ENCODE measurements around the gene IPO9. TPM values are rescaled to one million over a fixed set of nuclear protein-coding genes. Genes with fewer than 3 reads are reported as not detected.

Gene IPO9
- total RNA-seq, 2 experiments from 2014 or later, result 67.6 to 67.9 TPM

GRCh38 chr1:201918343-201918742, 89.4 kb downstream of the IPO9 start:
- intact Hi-C loops (cut with micrococcal nuclease), result no loop called here
- DNase-seq, result no peak
- Mint-ChIP-seq H3K36me3 (no peaks in the 10 kb centered on the region), H3K27me3 (peaks cover 14% of the 10 kb centered on the region), H3K4me3 (no peak overlapping the region), H3K9me3 (no peaks in the 10 kb centered on the region), H3K4me1 (ENCODE audit: low read depth) (peaks cover 2% of the 10 kb centered on the region), H3K27ac (no peak overlapping the region)
- POLR2A ChIA-PET, result interaction anchor here (0.7 kb wide), 1 partner anchor 34 kb away, joined by 4 read pairs; no protein-coding TSS in a partner anchor
- CTCF ChIA-PET, result no interaction called here

DNA sequence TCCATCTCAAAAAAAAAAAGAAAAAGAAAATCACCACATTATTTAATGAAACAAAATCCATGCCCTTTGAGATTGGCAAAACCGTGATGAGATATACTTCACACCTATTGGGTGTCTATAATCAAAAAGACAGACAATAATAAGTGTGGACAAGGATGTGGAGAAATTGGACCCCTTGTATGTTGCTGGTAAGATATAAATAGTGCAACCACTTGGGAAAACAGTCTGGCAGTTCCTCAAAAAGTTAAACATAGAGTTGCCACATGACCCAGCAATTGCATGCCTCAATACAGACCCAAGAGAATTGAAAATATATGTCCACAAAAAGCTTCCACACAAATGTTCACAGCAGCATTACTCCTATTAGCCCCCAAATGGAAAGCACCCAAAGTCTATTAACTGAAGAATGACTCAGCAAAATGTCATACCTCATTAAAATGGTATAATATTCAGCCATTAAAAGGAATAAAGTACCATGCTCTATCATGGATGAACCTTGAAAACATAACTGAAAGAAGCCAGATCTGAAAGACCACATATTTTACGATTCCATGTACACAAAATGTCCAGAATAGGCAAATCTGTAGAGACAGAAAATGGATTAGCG, 93.1 kb downstream of the IPO9 start:
- ChIA-PET POLR2A (no interaction called here), CTCF (interaction anchor here (1.6 kb wide), 1 partner anchor 26 kb away, joined by 3 read pairs; no protein-coding TSS in a partner anchor)
- Mint-ChIP-seq H3K9me3 (no peaks in the 10 kb centered on the region), H3K4me1 (ENCODE audit: low read depth) (no peaks in the 10 kb centered on the region), H3K4me3 (no peak overlapping the region), H3K27ac (no peak overlapping the region), H3K27me3 (peaks cover 1% of the 10 kb centered on the region), H3K36me3 (no peaks in the 10 kb centered on the region)
- DNase-seq, result no peak
- intact Hi-C loops (cut with micrococcal nuclease), result no loop called here

- Mint-ChIP-seq H3K36me3 (no peaks in the 10 kb centered on the region), H3K4me3 (no peak overlapping the region), H3K9me3 (no peaks in the 10 kb centered on the region), H3K4me1 (ENCODE audit: low read depth) (no peaks in the 10 kb centered on the region), H3K27me3 (peaks cover 1% of the 10 kb centered on the region), H3K27ac (no peak overlapping the region)
- DNase-seq, result no peak
- intact Hi-C loops (cut with micrococcal nuclease), result no loop called here
- ChIA-PET CTCF (interaction anchor here (0.6 kb wide), 1 partner anchor 87 kb away, joined by 5 read pairs; no protein-coding TSS in a partner anchor), POLR2A (no interaction called here)
These were observed 96.3 kb downstream of the IPO9 start for GRCh38 chr1:201925301-201925567.

DNA sequence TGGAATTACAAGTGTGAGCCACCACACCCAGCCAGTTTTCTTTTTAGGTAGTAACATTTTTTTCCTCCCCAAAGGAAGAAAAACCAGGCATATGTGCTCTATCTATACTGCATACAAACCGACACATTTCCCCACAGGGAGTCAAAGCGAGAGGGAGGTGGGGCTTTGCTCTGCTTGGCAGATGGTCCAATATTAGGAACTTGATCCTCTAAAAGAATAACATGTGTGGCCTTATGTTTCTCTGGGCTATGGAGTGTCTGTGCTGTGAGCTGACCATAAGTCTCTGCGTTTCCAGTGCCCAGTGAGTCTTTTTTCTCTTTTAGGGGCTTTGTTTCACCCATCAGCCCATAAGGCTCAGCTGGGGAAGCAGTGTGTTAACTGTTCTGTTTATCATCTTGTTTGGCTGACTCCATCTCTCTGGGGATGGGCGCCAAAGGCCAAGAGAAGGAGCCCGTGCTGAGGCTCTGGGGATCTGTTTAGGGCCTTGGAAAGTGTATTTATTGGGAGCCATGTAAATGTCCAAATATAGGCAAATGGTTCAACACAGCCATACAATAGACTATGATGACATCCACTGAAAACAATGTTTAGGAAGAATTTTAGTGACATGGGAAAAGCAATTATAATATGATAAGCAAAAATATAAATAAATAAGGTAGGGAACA, 97.2 kb downstream of the IPO9 start:
- Mint-ChIP-seq H3K27me3 (peaks cover 1% of the 10 kb centered on the region), H3K9me3 (no peaks in the 10 kb centered on the region), H3K27ac (no peak overlapping the region), H3K4me1 (ENCODE audit: low read depth) (no peaks in the 10 kb centered on the region), H3K36me3 (no peaks in the 10 kb centered on the region), H3K4me3 (no peak overlapping the region)
- intact Hi-C loops (cut with micrococcal nuclease), result no loop called here
- DNase-seq, result no peak
- ChIA-PET CTCF (no interaction called here), POLR2A (no interaction called here)

DNA sequence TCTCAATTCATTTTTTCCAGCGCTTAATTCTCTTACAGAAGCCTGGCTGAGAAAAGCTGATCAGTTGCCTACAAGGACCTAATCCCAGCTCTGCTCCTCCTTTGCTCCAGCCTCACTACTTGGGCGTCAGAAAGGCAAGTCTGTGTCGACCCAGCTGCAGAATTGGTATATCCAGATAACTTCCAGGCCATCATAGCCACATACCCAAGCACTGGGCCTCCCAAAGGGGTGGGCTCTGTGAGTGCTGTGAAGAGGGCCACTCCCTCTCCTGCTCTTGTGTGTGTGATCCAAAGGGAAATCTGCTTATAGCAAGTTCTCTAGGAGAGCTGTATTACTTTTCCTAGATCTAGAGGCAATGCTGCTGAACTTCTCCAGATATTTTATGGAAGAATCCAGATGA, 99.3 kb downstream of the IPO9 start:
- ChIA-PET POLR2A (no interaction called here), CTCF (interaction anchor here (1.6 kb wide), 1 partner anchor 32 kb away, joined by 3 read pairs; no protein-coding TSS in a partner anchor)
- intact Hi-C loops (cut with micrococcal nuclease), result no loop called here
- Mint-ChIP-seq H3K27ac (no peak overlapping the region), H3K4me1 (ENCODE audit: low read depth) (no peaks in the 10 kb centered on the region), H3K36me3 (no peaks in the 10 kb centered on the region), H3K4me3 (no peak overlapping the region), H3K9me3 (no peaks in the 10 kb centered on the region), H3K27me3 (no peaks in the 10 kb centered on the region)
- no peak for DNase-seq

- peaks cover 1% of the 10 kb centered on the region for H3K27me3 Mint-ChIP-seq
- no peaks in the 10 kb centered on the region for H3K4me1 Mint-ChIP-seq (ENCODE audit: low read depth)
These were observed 101.2 kb downstream of the IPO9 start for GRCh38 chr1:201930137-201930536.

DNA sequence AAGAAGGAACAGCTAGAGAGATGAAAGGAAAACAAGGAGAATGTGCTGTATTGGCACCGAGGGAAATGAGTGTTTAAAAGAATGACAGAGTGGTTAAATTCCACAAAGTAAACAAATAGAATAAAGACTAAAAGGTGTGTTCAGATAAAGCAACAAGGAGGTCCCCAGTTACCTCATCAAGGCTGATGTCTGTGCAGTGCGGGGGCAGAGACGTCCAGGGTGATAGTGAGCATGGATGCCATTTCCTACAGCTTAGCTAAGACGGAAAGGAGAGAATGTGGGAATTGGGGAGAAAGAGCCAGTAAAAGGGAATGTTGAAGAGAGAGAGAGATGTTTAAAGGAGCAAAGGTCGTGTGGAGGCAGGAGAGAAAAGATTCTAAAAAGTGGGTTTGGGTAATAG, 101.8 kb downstream of the IPO9 start:
- DNase-seq, result no peak
- no peak overlapping the region for H3K4me3 Mint-ChIP-seq
- intact Hi-C loops (cut with micrococcal nuclease), result no loop called here
- CTCF ChIA-PET, result no interaction called here
- no peak overlapping the region for H3K27ac Mint-ChIP-seq
- no peaks in the 10 kb centered on the region for H3K36me3 Mint-ChIP-seq
- peaks cover 1% of the 10 kb centered on the region for H3K27me3 Mint-ChIP-seq
- no peaks in the 10 kb centered on the region for H3K9me3 Mint-ChIP-seq
- POLR2A ChIA-PET, result interaction anchor here (0.6 kb wide), 1 partner anchor 184 kb away, joined by 3 read pairs; no protein-coding TSS in a partner anchor
- H3K4me1 Mint-ChIP-seq (ENCODE audit: low read depth), result no peaks in the 10 kb centered on the region

More at GRCh38 chr1:201930137-201930536, 101.2 kb downstream of the IPO9 start:
- intact Hi-C loops (cut with micrococcal nuclease), result no loop called here
- ChIA-PET POLR2A (no interaction called here), CTCF (no interaction called here)
- Mint-ChIP-seq H3K36me3 (no peaks in the 10 kb centered on the region), H3K9me3 (no peaks in the 10 kb centered on the region), H3K4me3 (no peak overlapping the region), H3K27ac (no peak overlapping the region)
- no peak for DNase-seq

Small RNAs within 50 kb of the gene (microRNA-seq; reads per million reads assigned to microRNA genes)
- gene MIR1231 (ENCODE audit: borderline microRNAs expressed, borderline number of aligned reads, borderline replicate concordance), result not detected
- gene MIR6739 (ENCODE audit: borderline microRNAs expressed, borderline number of aligned reads, borderline replicate concordance), result not detected

Other genes starting within 250 kb of the IPO9 start
- gene SHISA4, start 59.7 kb downstream of the IPO9 start, total RNA-seq, result under 1 TPM; 0.27 to 0.59 TPM
- not detected for gene LMOD1, start 117.4 kb downstream of the IPO9 start, total RNA-seq
- gene TIMM17A, start 126.3 kb downstream of the IPO9 start, total RNA-seq, result 10 to 100 TPM; 66.5 to 67.2 TPM
- gene RNPEP, start 153.5 kb downstream of the IPO9 start, total RNA-seq, result 10 to 100 TPM; 48.3 to 50.1 TPM
- gene ELF3, start 181.4 kb downstream of the IPO9 start, total RNA-seq, result under 1 TPM; 0.12 to 0.46 TPM

Data from activated CD4-positive, alpha-beta memory T cell treated with anti-CD3 and anti-CD28 coated beads for 36 hours (primary cell).